ENCODE data around the gene RAPGEF2. TPM values are rescaled to one million over a fixed set of nuclear protein-coding genes. Genes with fewer than 3 reads are reported as not detected.

Gene RAPGEF2
- total and polyA plus RNA-seq, 2 experiments from 2014 or later, result 10.2 to 63.1 TPM

DNA sequence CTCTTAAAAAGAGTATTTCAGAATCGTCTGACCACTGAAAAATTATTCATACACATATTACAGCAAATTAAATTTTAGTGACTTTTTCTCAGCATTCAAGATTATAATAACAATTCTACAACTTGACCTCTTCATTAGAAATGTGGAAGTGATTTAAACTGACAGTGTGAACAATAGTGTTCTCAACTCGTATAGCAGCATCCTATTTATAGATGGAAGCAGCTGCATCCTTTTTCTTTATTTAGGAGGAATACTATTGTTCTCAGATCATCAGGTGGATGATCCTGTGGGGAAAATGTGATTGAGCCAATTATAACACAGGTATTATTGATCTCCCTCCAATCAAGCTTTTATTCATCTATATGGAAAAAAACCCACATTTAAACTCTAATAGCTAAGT is 56.7 kb downstream of the RAPGEF2 start (continued):
- TF ChIP-seq REST (IDR thresholded peaks at IDR 0.05; ENCODE audit: unreplicated experiment), result no peak
- no peak for TF ChIP-seq EZH2phosphoT487 (IDR thresholded peaks at IDR 0.05; ENCODE audit: unreplicated experiment)
- no peak for TF ChIP-seq CREB1 (CRISPR knock-in tag; IDR thresholded peaks at IDR 0.05; ENCODE audit: low read depth)
- TF ChIP-seq, protein P1, sequence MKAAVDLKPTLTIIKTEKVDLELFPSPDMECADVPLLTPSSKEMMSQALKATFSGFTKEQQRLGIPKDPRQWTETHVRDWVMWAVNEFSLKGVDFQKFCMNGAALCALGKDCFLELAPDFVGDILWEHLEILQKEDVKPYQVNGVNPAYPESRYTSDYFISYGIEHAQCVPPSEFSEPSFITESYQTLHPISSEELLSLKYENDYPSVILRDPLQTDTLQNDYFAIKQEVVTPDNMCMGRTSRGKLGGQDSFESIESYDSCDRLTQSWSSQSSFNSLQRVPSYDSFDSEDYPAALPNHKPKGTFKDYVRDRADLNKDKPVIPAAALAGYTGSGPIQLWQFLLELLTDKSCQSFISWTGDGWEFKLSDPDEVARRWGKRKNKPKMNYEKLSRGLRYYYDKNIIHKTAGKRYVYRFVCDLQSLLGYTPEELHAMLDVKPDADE (IDR thresholded peaks at IDR 0.05), result no peak

DNA sequence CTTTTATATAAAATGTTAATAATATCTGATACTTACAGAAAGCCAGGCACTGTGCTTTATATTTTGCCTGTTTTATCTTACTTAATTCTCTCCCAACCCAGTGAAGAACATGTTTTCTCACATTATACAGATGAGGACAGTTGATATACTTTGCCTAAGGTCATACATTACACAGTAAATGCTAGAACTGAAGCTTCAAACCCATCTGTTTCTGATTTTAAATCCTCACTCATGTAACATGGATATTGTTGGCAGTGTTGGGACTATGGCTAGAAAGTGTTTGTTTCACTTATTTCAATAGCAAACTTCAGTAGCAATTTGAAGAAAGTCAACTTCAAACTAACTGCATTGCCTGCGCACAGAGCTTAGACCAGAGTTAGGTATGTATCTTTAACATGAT is 57.4 kb downstream of the RAPGEF2 start:
- Mint-ChIP-seq H3K4me1 (peaks cover 44% of the 10 kb centered on the region), H3K27ac (no peak overlapping the region), H3K27me3 (ENCODE audit: insufficient read depth, low read depth, poor library complexity) (no peaks in the 10 kb centered on the region), H3K36me3 (ENCODE audit: low read depth) (no peaks in the 10 kb centered on the region), H3K4me3 (no peak overlapping the region), H3K9me3 (no peaks in the 10 kb centered on the region)
- H3K27me3 ChIP-seq (ENCODE audit: insufficient read depth), result no peaks in the 10 kb centered on the region
- no peak for DNase-seq (ENCODE audit: low spot score)
- no peaks in the 10 kb centered on the region for H3F3A ChIP-seq (replicated peaks; ENCODE audit: low read depth)
- no peak overlapping the region for H3K4me2 ChIP-seq
- ATAC-seq, result no peak
- no peaks in the 10 kb centered on the region for H3K9me2 ChIP-seq (ENCODE audit: insufficient read depth)
- peaks cover 97% of the 10 kb centered on the region for H3K79me2 ChIP-seq (replicated peaks; ENCODE audit: insufficient read depth)
- no peak overlapping the region for H3K4me3 ChIP-seq
- H4K20me1 ChIP-seq (replicated peaks; ENCODE audit: insufficient read depth), result no peaks in the 10 kb centered on the region; the same call in 1 of the 2 replicates
- peaks cover 42% of the 10 kb centered on the region for H3K4me1 ChIP-seq (ENCODE audit: insufficient read depth)
- no peak overlapping the region for H3K27ac ChIP-seq (ENCODE audit: low read depth)
- no peaks in the 10 kb centered on the region for H3K36me3 ChIP-seq (ENCODE audit: insufficient read depth)
- H2AFZ ChIP-seq, result no peak overlapping the region
- TF ChIP-seq POLR2AphosphoS5 (IDR thresholded peaks at IDR 0.05; ENCODE audit: low read depth), result no peak
- TF ChIP-seq CREB1 (CRISPR knock-in tag; IDR thresholded peaks at IDR 0.05; ENCODE audit: low read depth), result no peak
- no peak for TF ChIP-seq JUNB (IDR thresholded peaks at IDR 0.05; ENCODE audit: unreplicated experiment)
- TF ChIP-seq ZNF331 (CRISPR knock-in tag; IDR thresholded peaks at IDR 0.05; ENCODE audit: low read depth), result no peak
- no peak for TF ChIP-seq EZH2 (IDR thresholded peaks at IDR 0.05; ENCODE audit: low read depth, unreplicated experiment)
- TF ChIP-seq STAT1 (IDR thresholded peaks at IDR 0.05; ENCODE audit: unreplicated experiment), result no peak
- TF ChIP-seq REST (IDR thresholded peaks at IDR 0.05; ENCODE audit: unreplicated experiment), result no peak
- TF ChIP-seq ZNF462 (CRISPR knock-in tag; IDR thresholded peaks at IDR 0.05), result no peak
